ENCODE data around the gene HS3ST2.

- TF ChIP-seq CTCF (IDR thresholded peaks at IDR 0.05) (no peak), POLR2A (IDR thresholded peaks at IDR 0.05) (no peak)
Measured at GRCh38 chr16:22838681-22839080, 24.7 kb downstream of the HS3ST2 start.
